Measurements from ENCODE around the gene MTCL3.

Gene MTCL3

GRCh38 chr6:127475135-127475822, 43.9 kb downstream of the MTCL3 start:
- DNase-seq (ENCODE audit: low read depth in 2 of 2, low spot score in 1 of 2): no peak

- no peak for DNase-seq (ENCODE audit: low read depth in 2 of 2, low spot score in 1 of 2)
Measured at GRCh38 chr6:127471379-127472255, 47.5 kb downstream of the MTCL3 start.

GRCh38 chr6:127468936-127469335, 50.2 kb downstream of the MTCL3 start:
- DNase-seq (ENCODE audit: low read depth in 2 of 2, low spot score in 1 of 2): no peak

GRCh38 chr6:127466416-127466815, 52.7 kb downstream of the MTCL3 start:
- DNase-seq (ENCODE audit: low read depth in 2 of 2, low spot score in 1 of 2): no peak

GRCh38 chr6:127464881-127465459, 54.2 kb downstream of the MTCL3 start:
- DNase-seq (ENCODE audit: low read depth in 2 of 2, low spot score in 1 of 2): peak in 1 of 2 donors; percentile 20

- DNase-seq (ENCODE audit: low read depth in 2 of 2, low spot score in 1 of 2): no peak
Measured at GRCh38 chr6:127464161-127464880, 54.8 kb downstream of the MTCL3 start.

GRCh38 chr6:127463056-127463455, 56.1 kb downstream of the MTCL3 start:
- no peak for DNase-seq (ENCODE audit: low read depth in 2 of 2, low spot score in 1 of 2)

- no peak for DNase-seq (ENCODE audit: low read depth in 2 of 2, low spot score in 1 of 2)
Measured at GRCh38 chr6:127462376-127462775, 56.8 kb downstream of the MTCL3 start.

GRCh38 chr6:127460465-127460864, 58.7 kb downstream of the MTCL3 start:
- no peak for DNase-seq (ENCODE audit: low read depth in 2 of 2, low spot score in 1 of 2)

- DNase-seq (ENCODE audit: low read depth in 2 of 2, low spot score in 1 of 2): no peak
Measured at GRCh38 chr6:127459231-127459641, 59.9 kb downstream of the MTCL3 start, which contains the start of gene KIAA0408. KIAA0408 (minus strand) TSS chr6:127459389; CDS start chr6:127453981, 5,408 bp downstream.

- DNase-seq (ENCODE audit: low read depth in 2 of 2, low spot score in 1 of 2): no peak
Measured at GRCh38 chr6:127458817-127459216, 60.3 kb downstream of the MTCL3 start.

- no peak for DNase-seq (ENCODE audit: low read depth in 2 of 2, low spot score in 1 of 2)
Measured at GRCh38 chr6:127458222-127458621, 60.9 kb downstream of the MTCL3 start.

GRCh38 chr6:127457456-127458064, 61.6 kb downstream of the MTCL3 start:
- no peak for DNase-seq (ENCODE audit: low read depth in 2 of 2, low spot score in 1 of 2)

- DNase-seq (ENCODE audit: low read depth in 2 of 2, low spot score in 1 of 2): no peak
Measured at GRCh38 chr6:127456465-127456864, 62.7 kb downstream of the MTCL3 start.

GRCh38 chr6:127453845-127454619, 65.1 kb downstream of the MTCL3 start:
- DNase-seq (ENCODE audit: low read depth in 2 of 2, low spot score in 1 of 2): no peak

GRCh38 chr6:127452803-127453202, 66.3 kb downstream of the MTCL3 start:
- no peak for DNase-seq (ENCODE audit: low read depth in 2 of 2, low spot score in 1 of 2)

- no peak for DNase-seq (ENCODE audit: low read depth in 2 of 2, low spot score in 1 of 2)
Measured at GRCh38 chr6:127451388-127451787, 67.7 kb downstream of the MTCL3 start.

GRCh38 chr6:127447780-127448179, 71.4 kb downstream of the MTCL3 start:
- no peak for DNase-seq (ENCODE audit: low read depth in 2 of 2, low spot score in 1 of 2)

- DNase-seq (ENCODE audit: low read depth in 2 of 2, low spot score in 1 of 2): no peak
Measured at GRCh38 chr6:127446356-127446755, 72.8 kb downstream of the MTCL3 start.

- DNase-seq (ENCODE audit: low read depth in 2 of 2, low spot score in 1 of 2): no peak
Measured at GRCh38 chr6:127441881-127442280, 77.3 kb downstream of the MTCL3 start.

Data from stimulated activated CD8-positive, alpha-beta memory T cell treated with anti-CD3 and anti-CD28 coated beads, Interleukin-4, amount 100 ng/mL, for 4 hours (primary cell).